NB4 (cell line): ENCODE measurements around the gene UPP2.

ENCODE experiments used
- DNase-seq: peaks from one replicate; pipeline ENCODE4 v3.0.0; 2010; ENCODE audit warnings: low read depth
- H3K4me3 ChIP-seq: one replicate; pipeline ENCODE4 v1.5.1; 2011; ENCODE audit warnings: mild to moderate bottlenecking, low read depth, low read length, moderate library complexity
- MYC ChIP-seq: IDR thresholded peaks from 2 replicates; pipeline ENCODE4 v1.6.1; 2011; ENCODE audit warnings: low read depth, low read length
- POLR2A ChIP-seq: IDR thresholded peaks from 2 replicates; pipeline ENCODE4 v1.6.1; 2011; ENCODE audit warnings: mild to moderate bottlenecking; ENCODE audit not compliant: insufficient read length; ENCODE audit errors: extremely low read depth
- TF ChIP-seq, protein P1 (sequence below): IDR thresholded peaks from one replicate; pipeline ENCODE4 v1.5.1; 2012; ENCODE audit warnings: low read depth, low read length
- TF ChIP-seq, protein P2 (sequence below): IDR thresholded peaks from 2 replicates; pipeline ENCODE4 v1.6.1; 2011; ENCODE audit warnings: low read depth, low read length

UPP2 gene

DNA sequence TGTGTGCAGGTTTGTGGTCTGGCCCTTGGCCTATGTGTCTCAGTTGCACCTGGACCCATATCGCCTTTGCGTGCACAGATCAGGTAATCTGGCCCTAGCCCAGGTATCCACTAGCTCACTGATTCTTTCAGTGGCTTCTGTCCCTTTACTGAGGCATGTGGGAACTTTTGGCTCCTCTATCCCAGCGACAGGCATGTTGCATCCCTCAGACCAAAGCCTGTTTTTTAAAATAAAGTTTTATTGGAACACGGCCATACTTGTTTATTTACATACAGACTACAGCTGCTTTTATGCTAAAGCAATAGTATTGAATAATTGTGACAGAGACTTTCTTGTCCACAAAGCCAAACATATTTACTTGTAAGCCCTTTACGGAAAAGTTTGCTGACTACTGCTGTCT lies 39.9 kb upstream of the UPP2 start:
- H3K4me3 ChIP-seq, result no peak overlapping the region
- TF ChIP-seq, protein P1, sequence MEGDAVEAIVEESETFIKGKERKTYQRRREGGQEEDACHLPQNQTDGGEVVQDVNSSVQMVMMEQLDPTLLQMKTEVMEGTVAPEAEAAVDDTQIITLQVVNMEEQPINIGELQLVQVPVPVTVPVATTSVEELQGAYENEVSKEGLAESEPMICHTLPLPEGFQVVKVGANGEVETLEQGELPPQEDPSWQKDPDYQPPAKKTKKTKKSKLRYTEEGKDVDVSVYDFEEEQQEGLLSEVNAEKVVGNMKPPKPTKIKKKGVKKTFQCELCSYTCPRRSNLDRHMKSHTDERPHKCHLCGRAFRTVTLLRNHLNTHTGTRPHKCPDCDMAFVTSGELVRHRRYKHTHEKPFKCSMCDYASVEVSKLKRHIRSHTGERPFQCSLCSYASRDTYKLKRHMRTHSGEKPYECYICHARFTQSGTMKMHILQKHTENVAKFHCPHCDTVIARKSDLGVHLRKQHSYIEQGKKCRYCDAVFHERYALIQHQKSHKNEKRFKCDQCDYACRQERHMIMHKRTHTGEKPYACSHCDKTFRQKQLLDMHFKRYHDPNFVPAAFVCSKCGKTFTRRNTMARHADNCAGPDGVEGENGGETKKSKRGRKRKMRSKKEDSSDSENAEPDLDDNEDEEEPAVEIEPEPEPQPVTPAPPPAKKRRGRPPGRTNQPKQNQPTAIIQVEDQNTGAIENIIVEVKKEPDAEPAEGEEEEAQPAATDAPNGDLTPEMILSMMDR, result no peak
- TF ChIP-seq MYC (no peak), POLR2A (no peak)
- TF ChIP-seq, protein P2, sequence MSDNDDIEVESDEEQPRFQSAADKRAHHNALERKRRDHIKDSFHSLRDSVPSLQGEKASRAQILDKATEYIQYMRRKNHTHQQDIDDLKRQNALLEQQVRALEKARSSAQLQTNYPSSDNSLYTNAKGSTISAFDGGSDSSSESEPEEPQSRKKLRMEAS, result no peak
- DNase-seq, result no peak

DNA sequence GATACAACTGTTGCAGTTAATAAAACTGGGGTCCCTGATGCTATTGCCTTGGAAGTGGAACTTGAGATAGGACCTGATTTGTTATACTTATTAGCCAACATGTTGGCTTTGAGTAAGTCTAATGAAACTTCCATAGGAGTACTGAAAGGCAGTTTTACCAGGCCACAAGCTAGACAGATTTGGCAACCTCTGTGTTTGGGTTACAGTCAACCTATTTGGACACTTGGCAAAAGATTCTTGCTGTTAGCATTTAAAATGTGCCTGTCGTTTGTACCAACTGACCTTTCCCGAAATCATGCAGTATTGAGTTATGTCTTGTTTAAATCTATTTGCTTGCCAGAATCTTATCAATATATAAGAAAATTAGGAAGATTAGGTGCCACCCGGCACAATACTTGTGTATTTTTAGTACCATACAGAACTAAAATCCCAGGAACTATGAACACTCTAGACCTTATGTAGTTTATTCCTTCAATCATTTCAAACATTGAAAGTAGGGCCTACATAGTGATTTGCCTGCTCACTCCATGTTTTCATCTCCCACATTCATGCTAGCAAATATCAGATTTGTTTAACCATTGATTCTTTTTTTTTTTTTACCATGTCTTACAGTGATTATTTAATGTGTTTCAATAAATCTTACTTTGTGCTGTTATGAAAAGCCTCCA lies 35.5 kb upstream of the UPP2 start:
- no peak overlapping the region for H3K4me3 ChIP-seq
- TF ChIP-seq, protein P2, result no peak
- no peak for TF ChIP-seq MYC
- TF ChIP-seq, protein P1, result no peak
- DNase-seq, result no peak

DNA sequence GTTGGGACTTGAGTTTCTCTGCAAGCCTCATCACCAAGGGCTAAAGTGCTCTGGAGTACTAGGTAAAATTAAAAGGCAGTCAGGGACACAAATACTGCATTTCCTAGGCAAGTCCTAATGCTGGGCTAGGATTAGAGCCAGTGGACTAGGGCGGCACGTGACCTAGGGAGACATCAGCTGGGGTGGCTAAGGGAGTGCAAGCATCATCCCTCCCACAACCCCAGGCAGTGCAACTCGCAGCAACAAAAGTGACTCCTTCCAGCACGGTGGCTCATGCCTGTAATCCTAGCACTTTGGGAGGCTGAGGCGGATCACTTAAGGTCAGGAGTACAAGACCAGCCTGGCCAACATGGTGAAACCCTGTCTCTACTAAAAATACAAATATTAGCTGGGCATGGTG lies 30.7 kb upstream of the UPP2 start:
- TF ChIP-seq POLR2A, result no peak
- no peak for TF ChIP-seq MYC
- TF ChIP-seq, protein P2, result no peak
- TF ChIP-seq, protein P1, result no peak
- DNase-seq, result no peak
- H3K4me3 ChIP-seq, result no peak overlapping the region

DNA sequence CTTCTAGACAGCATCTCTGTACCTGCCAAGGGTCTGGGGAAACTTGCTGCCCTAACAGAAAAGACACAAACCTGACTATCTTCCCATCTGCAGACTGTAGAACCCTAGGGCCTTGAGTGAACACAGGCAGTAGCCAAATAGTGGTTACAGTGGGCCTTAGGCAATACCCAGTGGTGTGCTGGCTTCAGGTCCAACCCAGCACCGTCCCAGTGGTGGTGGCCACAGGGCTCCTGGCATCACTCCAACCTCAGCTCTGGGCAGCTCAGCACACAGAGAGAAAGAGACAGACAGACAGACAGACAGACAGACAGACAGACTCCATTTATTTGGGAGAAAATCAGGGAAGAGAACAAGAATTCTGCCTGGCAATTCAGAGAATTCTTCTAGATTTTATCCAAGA lies 29.3 kb upstream of the UPP2 start:
- no peak overlapping the region for H3K4me3 ChIP-seq
- no peak for DNase-seq
- TF ChIP-seq MYC (no peak), POLR2A (no peak)
- TF ChIP-seq, protein P1, result no peak
- TF ChIP-seq, protein P2, result no peak

DNA sequence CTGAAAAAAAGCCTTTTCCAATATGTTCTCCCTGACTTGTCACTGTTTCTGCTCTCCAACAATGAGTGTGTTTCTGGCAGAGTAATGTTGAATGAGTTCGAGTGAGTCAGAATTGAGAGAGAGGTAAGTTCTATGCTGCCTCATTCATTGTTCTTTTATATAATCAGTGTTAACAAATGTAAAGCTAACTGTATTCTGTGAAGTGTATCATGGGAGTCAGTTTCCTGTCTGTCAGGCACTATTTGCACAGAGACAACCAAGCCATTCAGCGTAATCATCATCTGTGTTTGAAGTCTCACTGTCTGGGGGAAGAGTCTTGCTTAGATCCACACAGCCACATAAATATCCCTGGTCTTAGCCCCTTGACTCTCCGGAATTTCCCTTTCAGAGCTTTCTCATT lies 22.0 kb upstream of the UPP2 start:
- no peak overlapping the region for H3K4me3 ChIP-seq
- no peak for DNase-seq
- TF ChIP-seq, protein P1, result no peak
- TF ChIP-seq, protein P2, result no peak
- TF ChIP-seq MYC (no peak), POLR2A (no peak)

DNA sequence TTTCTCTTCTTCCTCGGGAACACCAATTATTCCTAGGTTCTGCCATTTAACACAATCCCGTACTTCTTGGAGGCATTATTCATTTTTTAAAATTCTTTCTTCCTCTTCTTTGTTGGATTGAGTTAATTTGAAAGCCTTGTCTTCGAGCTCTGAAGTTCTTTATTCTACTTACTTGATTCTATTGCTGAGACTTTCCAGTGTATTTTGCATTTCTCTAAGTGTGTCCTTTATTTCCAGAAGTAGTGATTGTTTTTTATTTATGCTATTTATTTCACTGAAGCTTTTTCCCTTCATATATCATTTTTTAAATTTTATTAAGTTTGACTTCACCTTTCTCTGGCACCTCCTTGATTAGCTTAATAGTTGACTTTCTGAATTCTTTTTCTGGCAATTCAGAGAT lies 13.6 kb upstream of the UPP2 start:
- TF ChIP-seq, protein P1, result no peak
- TF ChIP-seq, protein P2, result no peak
- TF ChIP-seq POLR2A (no peak), MYC (no peak)
- H3K4me3 ChIP-seq, result no peak overlapping the region
- DNase-seq, result no peak
